Measurements from ENCODE around the gene UBAP2L.
"Not testable (repeated sequence)": the region's sequence is repeated elsewhere in the genome, so short reads cannot be mapped to it uniquely, and the experiment has no call there.

Gene UBAP2L

GRCh38 chr1:154198756-154199562 is 21.8 kb upstream of the UBAP2L start:
- DNase-seq (ENCODE audit: low read depth in 2 of 2, low spot score in 1 of 2), result peak in 1 of 2 donors; percentile 11

GRCh38 chr1:154199563-154199879 is 21.2 kb upstream of the UBAP2L start:
- DNase-seq (ENCODE audit: low read depth in 2 of 2, low spot score in 1 of 2), result no peak

- not testable (repeated sequence) for DNase-seq (ENCODE audit: low read depth in 2 of 2, low spot score in 1 of 2)
Observed at GRCh38 chr1:154205778-154206177, 15.0 kb upstream of the UBAP2L start.

- DNase-seq (ENCODE audit: low read depth in 2 of 2, low spot score in 1 of 2), result no peak
Observed at GRCh38 chr1:154206196-154206595, 14.6 kb upstream of the UBAP2L start, which contains the start of gene CFAP141. Gene CFAP141 (minus strand): TSS chr1:154206333. CDS start chr1:154206307, 26 bp downstream.

GRCh38 chr1:154207262-154207661 is 13.5 kb upstream of the UBAP2L start:
- no peak for DNase-seq (ENCODE audit: low read depth in 2 of 2, low spot score in 1 of 2)

- DNase-seq (ENCODE audit: low read depth in 2 of 2, low spot score in 1 of 2), result no peak
Observed at GRCh38 chr1:154208677-154209388, 11.9 kb upstream of the UBAP2L start.

GRCh38 chr1:154212083-154212482 is 8.7 kb upstream of the UBAP2L start:
- no peak for DNase-seq (ENCODE audit: low read depth in 2 of 2, low spot score in 1 of 2)

- no peak for DNase-seq (ENCODE audit: low read depth in 2 of 2, low spot score in 1 of 2)
Observed at GRCh38 chr1:154213274-154213673, 7.5 kb upstream of the UBAP2L start.

- DNase-seq (ENCODE audit: low read depth in 2 of 2, low spot score in 1 of 2), result no peak
Observed at GRCh38 chr1:154218545-154218944, 2.2 kb upstream of the UBAP2L start.

GRCh38 chr1:154219541-154219940 is 1.2 kb upstream of the UBAP2L start:
- DNase-seq (ENCODE audit: low read depth in 2 of 2, low spot score in 1 of 2), result no peak

- DNase-seq (ENCODE audit: low read depth in 2 of 2, low spot score in 1 of 2), result no peak
Observed at GRCh38 chr1:154220970-154221277, 169 bp downstream of the UBAP2L start.

GRCh38 chr1:154221278-154222001 is 685 bp downstream of the UBAP2L start:
- peak; percentile 46 to 48 for DNase-seq (ENCODE audit: low read depth in 2 of 2, low spot score in 1 of 2)

GRCh38 chr1:154222518-154222917 is 1.8 kb downstream of the UBAP2L start:
- DNase-seq (ENCODE audit: low read depth in 2 of 2, low spot score in 1 of 2), result no peak

- no peak for DNase-seq (ENCODE audit: low read depth in 2 of 2, low spot score in 1 of 2)
Observed at GRCh38 chr1:154222918-154223317, 2.2 kb downstream of the UBAP2L start.

GRCh38 chr1:154223621-154224020 is 2.9 kb downstream of the UBAP2L start:
- DNase-seq (ENCODE audit: low read depth in 2 of 2, low spot score in 1 of 2), result no peak

- DNase-seq (ENCODE audit: low read depth in 2 of 2, low spot score in 1 of 2), result no peak
Observed at GRCh38 chr1:154225370-154225769, 4.6 kb downstream of the UBAP2L start.

- not testable (repeated sequence) for DNase-seq (ENCODE audit: low read depth in 2 of 2, low spot score in 1 of 2)
Observed at GRCh38 chr1:154231112-154231511, 10.4 kb downstream of the UBAP2L start.

GRCh38 chr1:154233127-154233526 is 12.4 kb downstream of the UBAP2L start:
- DNase-seq (ENCODE audit: low read depth in 2 of 2, low spot score in 1 of 2), result not testable (repeated sequence)

- no peak for DNase-seq (ENCODE audit: low read depth in 2 of 2, low spot score in 1 of 2)
Observed at GRCh38 chr1:154236855-154237254, 16.1 kb downstream of the UBAP2L start.

- DNase-seq (ENCODE audit: low read depth in 2 of 2, low spot score in 1 of 2), result no peak
Observed at GRCh38 chr1:154237435-154237834, 16.7 kb downstream of the UBAP2L start.

- no peak for DNase-seq (ENCODE audit: low read depth in 2 of 2, low spot score in 1 of 2)
Observed at GRCh38 chr1:154237880-154238506, 17.2 kb downstream of the UBAP2L start.

- DNase-seq (ENCODE audit: low read depth in 2 of 2, low spot score in 1 of 2), result no peak
Observed at GRCh38 chr1:154239491-154239890, 18.7 kb downstream of the UBAP2L start.
